ENCODE results near the gene DBF4B.
A peak's percentile ranks its signal among the peaks of the same experiment; 100 is the strongest.
"Not testable (repeated sequence)": the region's sequence is repeated elsewhere in the genome, so short reads cannot be mapped to it uniquely, and the experiment has no call there.

DBF4B gene

GRCh38 chr17:44722254-44722653, 13.8 kb downstream of the DBF4B start:
- DNase-seq (ENCODE audit: insufficient read length, low spot score), result no peak
- no peak for FAIRE-seq

GRCh38 chr17:44726121-44726520, 17.7 kb downstream of the DBF4B start:
- DNase-seq (ENCODE audit: insufficient read length, low spot score); FAIRE-seq: not testable (repeated sequence)

GRCh38 chr17:44733753-44734152, 25.3 kb downstream of the DBF4B start:
- peak; percentile 48 for DNase-seq (ENCODE audit: insufficient read length, low spot score)
- FAIRE-seq, result peak; percentile 86

- no peak for FAIRE-seq
- DNase-seq (ENCODE audit: insufficient read length, low spot score), result no peak
Observed at GRCh38 chr17:44734272-44734671, 25.8 kb downstream of the DBF4B start.

GRCh38 chr17:44736551-44737240, 28.2 kb downstream of the DBF4B start:
- FAIRE-seq, result peak; percentile 20
- no peak for DNase-seq (ENCODE audit: insufficient read length, low spot score)

- DNase-seq (ENCODE audit: insufficient read length, low spot score), result no peak
- FAIRE-seq, result peak; percentile 42
Observed at GRCh38 chr17:44738214-44738906, 29.9 kb downstream of the DBF4B start.

- FAIRE-seq, result no peak
Observed at GRCh38 chr17:44741316-44741715, 32.9 kb downstream of the DBF4B start.

GRCh38 chr17:44745301-44745700, 36.8 kb downstream of the DBF4B start:
- no peak for DNase-seq (ENCODE audit: insufficient read length, low spot score)
- FAIRE-seq, result no peak

More at GRCh38 chr17:44741316-44741715, 32.9 kb downstream of the DBF4B start:
- DNase-seq (ENCODE audit: insufficient read length, low spot score), result no peak

- not testable (repeated sequence) for DNase-seq (ENCODE audit: insufficient read length, low spot score); FAIRE-seq
Observed at GRCh38 chr17:44745738-44746137, 37.3 kb downstream of the DBF4B start.

- DNase-seq (ENCODE audit: insufficient read length, low spot score) (no peak), FAIRE-seq (no peak)
Observed at GRCh38 chr17:44747566-44747965, 39.1 kb downstream of the DBF4B start.

- no peak for FAIRE-seq
- DNase-seq (ENCODE audit: insufficient read length, low spot score), result no peak
Observed at GRCh38 chr17:44749076-44749979, 40.9 kb downstream of the DBF4B start.

- no peak for DNase-seq (ENCODE audit: insufficient read length, low spot score)
- FAIRE-seq, result no peak
Observed at GRCh38 chr17:44749980-44750318, 41.5 kb downstream of the DBF4B start.

GRCh38 chr17:44751331-44751730, 42.9 kb downstream of the DBF4B start:
- no peak for FAIRE-seq
- no peak for DNase-seq (ENCODE audit: insufficient read length, low spot score)

GRCh38 chr17:44751806-44752205, 43.3 kb downstream of the DBF4B start:
- no peak for DNase-seq (ENCODE audit: insufficient read length, low spot score)
- FAIRE-seq, result no peak

- FAIRE-seq, result no peak
Observed at GRCh38 chr17:44752953-44753861, 44.7 kb downstream of the DBF4B start.

GRCh38 chr17:44754276-44754675, 45.8 kb downstream of the DBF4B start:
- FAIRE-seq, result peak; percentile 72
- DNase-seq (ENCODE audit: insufficient read length, low spot score), result no peak

More at GRCh38 chr17:44752953-44753861, 44.7 kb downstream of the DBF4B start:
- no peak for DNase-seq (ENCODE audit: insufficient read length, low spot score)

GRCh38 chr17:44755180-44755579, 46.7 kb downstream of the DBF4B start:
- DNase-seq (ENCODE audit: insufficient read length, low spot score); FAIRE-seq: not testable (repeated sequence)

- DNase-seq (ENCODE audit: insufficient read length, low spot score) (no peak), FAIRE-seq (peak; percentile 85)
Observed at GRCh38 chr17:44757045-44757917, 48.8 kb downstream of the DBF4B start.

GRCh38 chr17:44757918-44758413, 49.5 kb downstream of the DBF4B start:
- FAIRE-seq (no peak), DNase-seq (ENCODE audit: insufficient read length, low spot score) (no peak)
